ENCODE measurements around the gene NHP2.

NHP2 gene

DNA sequence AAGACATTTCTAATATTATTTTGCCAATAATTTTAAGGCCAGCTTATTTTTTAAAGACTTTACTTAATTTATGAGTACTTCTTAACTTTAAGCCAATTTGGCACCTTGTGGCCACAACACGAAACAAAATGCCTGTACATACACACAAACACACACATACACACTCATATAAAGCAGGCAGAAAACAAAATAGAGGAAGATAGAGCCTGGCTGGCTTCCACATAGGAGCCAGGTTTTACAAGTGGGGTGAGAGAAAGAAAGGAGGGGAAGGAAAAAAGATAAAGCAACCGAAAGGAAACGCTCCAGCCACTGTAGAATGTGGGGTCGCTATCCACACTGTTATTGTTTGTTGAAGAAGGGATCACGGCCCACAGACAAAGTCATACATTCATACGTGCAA lies 23.1 kb upstream of the NHP2 start:
- no peak for DNase-seq (ENCODE audit: low read depth in 2 of 2)

DNA sequence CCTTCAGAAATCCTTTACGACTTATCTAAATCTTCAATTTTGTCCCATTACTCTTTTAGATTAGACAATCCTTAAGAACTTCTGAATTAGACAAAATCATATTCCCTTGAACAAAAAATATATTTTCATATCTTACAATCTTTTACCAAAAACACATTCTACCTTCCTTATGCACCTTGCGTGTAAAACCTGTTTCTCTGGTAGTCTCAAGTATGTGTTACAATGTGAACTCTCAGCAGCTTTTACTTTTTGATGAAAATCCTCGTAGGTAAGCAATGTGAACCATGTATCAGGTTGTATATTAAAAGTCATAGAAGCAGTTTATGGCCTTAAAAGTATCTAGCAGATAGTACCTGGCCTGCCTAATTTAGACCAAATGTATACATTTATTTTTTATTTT lies 20.8 kb upstream of the NHP2 start:
- no peak for DNase-seq (ENCODE audit: low read depth in 2 of 2)

DNA sequence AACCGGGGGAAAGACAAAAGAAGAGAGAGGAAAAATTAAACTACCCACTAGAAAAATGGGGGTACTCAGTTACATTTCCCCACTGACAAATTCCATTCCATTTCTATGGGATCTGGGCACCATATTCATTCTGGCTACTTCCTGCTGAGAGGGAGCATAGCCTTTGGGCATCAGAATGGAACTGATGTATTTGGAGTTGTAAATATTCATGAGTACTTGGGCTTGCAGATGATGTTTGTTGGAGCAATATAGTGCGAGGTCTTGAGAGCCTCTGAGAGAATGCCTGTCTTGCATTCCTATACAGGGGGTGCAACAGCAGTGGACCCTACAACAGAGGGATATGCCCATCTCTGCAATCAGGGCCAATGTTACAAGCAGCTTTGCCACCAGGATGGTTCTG lies 16.8 kb upstream of the NHP2 start:
- no peak for DNase-seq (ENCODE audit: low read depth in 2 of 2)

DNA sequence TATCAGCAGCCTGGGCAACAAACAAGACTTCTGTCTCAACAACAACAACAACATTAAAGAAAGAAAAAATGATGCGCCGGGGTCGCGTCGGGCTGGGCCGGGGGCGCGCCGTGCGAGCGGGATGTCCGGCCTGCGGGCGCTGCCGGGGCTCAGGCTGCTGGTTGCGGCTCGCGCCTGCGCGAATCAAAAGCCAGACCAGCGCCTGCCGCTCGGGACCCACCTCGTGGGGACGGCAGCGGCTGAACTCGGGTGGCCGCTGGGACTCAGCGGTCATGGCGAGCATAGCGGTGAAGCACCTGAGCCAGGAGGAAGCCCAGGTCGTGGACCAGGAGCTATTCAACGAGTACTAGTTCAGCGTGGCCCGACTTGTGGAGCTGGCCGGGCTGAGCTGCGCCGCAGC lies 11.9 kb upstream of the NHP2 start:
- no peak for DNase-seq (ENCODE audit: low read depth in 2 of 2)

DNA sequence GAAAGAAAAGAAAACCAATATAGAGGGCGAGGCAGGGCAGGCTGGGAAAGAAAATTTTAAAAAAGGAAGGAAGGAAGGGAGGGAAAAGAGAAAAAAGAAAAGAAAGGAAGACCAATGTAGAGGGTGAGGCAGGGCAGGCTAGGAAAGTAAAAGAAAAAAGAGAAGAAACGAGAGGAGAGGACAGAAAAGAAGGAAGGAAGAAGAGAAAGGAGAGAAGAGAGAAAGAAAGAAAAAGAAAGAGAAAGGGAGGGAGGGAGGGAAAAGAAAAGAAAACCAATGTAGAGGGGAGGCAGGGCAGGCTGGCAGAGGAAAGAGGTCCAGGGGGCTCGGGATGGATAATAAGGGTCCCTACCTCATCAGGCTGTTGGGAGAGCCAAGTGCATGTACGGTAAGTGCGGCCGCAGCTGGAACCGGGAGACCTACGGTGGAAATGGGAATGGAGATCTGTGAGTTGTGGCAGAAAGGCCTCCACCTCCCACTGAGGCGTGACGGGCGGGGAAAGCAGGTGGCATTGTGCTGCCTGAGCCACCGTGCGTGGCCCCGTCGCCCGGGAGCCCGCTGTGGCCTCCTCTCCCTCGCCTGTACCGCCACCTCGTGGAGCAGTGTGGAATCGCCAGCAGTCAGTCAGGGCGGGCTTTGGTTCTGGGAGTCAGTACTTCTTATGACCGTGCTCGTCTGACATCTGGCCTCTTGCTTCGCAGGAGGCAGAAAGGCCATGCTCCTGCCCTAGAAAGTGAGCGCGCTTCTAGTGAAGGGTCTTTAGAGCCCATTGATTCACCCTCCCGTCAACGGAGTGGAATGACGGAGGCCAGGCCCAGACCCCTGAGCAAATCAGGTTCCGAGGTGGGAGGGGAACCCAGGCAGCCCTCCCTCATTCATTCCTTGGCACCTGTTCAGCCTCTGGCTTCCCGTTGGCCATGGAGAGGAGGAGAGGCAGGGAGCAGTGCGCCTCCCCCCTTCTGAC lies 10.4 kb upstream of the NHP2 start:
- DNase-seq (ENCODE audit: low read depth in 2 of 2), result peak; percentile 78 to 86

DNA sequence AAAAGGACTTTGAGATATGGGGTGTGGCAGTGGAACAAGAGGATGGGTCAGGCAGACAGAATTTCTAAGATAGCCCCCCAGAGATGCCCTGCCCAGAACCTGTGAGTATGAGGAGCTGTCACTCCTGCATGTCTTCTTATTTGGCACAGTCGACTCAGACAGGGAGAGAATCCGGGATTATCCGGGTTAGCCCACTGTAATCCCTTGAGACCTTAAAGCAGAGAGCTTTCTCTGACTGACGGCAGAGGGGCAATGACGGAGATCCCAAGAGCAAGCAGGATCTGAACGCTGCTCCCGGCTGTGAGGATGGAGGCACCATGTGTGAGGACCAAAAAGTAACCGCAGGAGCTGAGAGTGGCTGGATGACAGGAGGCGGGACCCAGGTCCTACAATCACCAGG lies 8.8 kb upstream of the NHP2 start:
- no peak for DNase-seq (ENCODE audit: low read depth in 2 of 2)

DNA sequence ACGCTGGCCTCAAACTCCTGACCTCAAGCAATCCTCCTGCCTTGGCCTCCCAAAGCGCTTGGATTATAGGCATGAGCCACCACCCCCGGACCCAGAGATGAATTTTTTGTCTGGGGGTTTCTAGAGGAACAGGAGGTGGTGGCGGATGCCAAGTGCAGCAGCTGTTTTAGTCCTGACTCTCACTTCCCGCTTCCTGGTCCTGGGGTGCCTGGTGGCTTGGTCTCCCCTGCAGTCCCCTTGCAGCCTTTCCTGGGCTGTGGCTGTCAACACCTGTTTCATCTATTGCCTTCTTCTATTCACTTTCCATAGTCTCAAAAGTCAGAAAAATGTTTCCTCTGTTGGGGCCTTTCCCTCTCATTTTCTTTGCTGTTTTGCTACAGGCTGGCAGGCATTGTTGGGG lies 6.5 kb upstream of the NHP2 start:
- no peak for DNase-seq (ENCODE audit: low read depth in 2 of 2)

DNA sequence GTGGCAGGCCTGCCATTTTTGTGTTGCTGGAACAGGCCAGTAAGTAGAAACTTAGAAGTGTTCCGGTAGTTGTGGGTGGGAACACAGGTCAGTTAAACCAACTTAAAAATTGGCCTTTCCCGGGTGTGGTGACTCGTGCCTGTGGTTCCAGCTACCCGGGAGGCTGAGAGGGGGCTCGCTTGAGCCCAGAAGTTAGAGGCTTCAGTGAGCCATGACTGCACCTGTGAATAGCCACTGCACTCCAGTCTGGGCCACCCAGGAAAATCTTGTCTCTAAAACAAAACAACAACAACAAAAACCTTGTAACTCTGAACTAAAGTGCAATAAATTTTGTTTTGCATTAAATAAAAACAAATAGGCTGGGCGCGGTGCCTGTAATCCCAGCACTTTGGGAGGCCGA lies 1.4 kb upstream of the NHP2 start:
- DNase-seq (ENCODE audit: low read depth in 2 of 2), result no peak

DNA sequence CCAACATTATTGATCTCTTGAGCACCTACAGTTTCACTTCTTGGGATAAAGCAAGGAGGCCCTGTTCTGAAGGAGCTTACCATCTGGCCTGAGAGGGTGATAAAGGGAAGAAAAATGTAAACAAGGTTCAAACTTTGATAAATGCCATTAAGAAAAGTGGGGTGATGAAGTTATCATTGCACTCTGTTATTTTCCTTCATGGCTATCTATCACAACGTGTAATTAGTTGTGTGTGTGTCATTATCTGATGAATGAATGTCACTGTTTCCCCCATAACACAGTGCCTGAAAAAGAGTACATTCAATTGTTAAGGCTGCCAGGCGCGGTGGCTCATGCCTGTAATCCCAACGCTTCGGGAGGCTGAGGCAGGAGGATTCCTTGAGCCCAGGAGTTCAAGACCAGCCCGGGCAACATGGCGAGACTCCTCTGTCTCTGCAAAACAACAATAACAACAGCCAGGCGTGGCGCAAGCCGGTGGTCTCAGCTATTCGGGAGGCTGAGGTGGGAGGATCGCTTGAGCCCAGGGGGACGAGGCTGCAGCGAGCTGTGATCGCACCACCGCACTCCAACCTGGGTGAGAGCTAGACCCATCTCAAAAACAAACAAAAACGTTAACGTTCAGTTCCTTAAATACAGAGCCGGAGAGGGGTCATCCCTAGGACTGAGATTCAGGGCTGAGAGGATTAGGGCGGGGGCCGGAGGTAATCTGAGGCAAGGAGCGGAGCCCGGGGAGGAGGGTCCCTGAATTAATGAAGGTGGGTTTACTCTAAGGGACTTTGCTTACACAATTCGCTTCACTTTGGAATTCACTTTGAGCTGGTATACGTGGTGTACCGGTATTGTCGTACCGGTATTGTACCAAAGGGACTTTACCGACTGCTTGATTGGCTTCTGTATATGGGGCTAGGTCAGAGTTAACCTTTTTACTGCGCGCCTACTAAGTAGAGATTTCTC lies 917 bp downstream of the NHP2 start:
- no peak for DNase-seq (ENCODE audit: low read depth in 2 of 2)

DNA sequence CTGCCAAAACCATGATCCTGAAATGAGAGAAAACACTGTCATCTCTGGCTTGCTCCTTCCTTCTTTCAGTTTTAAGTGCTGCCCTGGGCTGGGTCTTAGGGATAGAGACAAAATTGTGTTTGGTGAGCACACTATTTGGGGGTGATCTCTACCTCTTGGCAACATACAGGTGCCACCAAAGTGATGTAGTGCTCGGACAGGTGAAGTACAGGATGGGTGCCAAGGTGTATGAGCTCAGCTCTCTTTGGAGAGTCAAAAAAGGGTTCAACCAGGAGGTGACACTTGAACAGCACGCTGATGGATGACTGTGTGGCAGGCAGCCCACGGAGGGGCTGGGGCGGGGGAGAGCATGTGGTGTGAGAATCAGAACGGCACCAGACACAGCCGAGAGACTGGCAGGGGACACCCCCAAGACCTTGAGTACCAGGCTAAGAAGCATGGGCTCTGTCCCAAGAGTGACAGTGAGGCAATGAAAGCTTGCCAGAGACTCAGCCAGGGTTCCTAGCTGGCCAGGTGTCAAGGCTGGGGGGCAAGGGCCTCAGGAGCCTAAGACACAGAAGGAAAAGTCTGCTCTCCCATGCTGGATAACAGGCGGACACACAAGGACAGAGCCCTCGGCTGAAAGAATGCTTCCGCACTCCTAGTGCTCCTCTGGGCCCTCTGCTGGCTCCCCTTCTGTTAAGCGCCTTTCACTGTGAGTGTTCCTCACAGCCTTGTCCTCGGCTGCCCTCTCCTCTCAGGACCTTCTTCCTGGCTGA lies 2.5 kb downstream of the NHP2 start:
- DNase-seq (ENCODE audit: low read depth in 2 of 2), result no peak

DNA sequence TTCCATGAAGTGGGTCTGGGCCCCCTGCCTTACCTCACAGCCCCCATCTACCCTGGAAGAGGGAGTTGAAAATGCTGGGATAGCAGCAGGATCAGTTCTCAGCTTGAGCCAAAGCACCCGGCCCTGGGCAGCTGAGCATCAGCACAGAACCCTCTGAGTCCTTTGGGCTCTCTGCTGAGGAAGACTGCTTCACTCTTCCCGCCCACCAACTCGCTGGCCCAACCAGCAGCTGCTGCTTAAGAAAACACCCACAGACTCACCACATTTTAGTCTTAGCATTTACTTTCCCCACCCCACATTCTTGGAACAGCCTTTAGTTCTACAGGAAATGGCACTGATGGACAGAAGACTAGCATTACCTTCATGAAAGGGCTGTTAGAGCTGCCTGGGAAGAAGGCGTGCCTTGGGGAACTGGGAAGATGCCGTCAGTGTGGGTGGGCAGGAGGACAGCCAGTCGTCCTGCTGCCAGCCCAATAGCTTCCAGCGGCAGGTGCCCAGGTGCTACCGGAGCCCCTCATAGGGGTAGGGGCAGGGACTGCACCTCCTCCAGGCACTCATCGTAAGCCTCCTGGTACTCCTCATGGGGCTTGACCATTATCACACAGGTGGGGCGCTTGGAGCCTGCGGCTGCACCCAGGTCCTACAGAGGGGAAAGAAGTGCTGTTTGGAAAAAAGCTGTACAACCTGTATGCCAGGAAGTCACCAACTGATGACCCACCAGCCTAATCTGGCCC lies 4.3 kb downstream of the NHP2 start:
- no peak for DNase-seq (ENCODE audit: low read depth in 2 of 2)

DNA sequence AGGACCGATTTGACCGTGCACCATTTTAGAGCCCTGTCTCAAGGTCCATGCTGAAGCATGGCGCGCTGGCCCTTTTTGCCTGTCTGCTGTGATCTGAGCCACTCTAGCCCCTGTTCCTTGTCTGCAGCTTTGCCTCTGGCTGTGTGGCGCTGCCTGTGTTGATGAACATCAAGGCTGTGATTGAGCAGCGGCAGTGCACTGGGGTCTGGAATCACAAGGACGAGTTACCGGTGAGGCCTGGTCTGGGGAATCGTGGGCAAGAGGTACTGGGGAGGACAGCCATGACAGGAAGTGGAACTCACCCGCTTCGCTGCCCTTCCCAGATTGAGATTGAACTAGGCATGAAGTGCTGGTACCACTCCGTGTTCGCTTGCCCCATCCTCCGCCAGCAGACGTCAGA lies 6.3 kb downstream of the NHP2 start:
- DNase-seq (ENCODE audit: low read depth in 2 of 2), result no peak

DNA sequence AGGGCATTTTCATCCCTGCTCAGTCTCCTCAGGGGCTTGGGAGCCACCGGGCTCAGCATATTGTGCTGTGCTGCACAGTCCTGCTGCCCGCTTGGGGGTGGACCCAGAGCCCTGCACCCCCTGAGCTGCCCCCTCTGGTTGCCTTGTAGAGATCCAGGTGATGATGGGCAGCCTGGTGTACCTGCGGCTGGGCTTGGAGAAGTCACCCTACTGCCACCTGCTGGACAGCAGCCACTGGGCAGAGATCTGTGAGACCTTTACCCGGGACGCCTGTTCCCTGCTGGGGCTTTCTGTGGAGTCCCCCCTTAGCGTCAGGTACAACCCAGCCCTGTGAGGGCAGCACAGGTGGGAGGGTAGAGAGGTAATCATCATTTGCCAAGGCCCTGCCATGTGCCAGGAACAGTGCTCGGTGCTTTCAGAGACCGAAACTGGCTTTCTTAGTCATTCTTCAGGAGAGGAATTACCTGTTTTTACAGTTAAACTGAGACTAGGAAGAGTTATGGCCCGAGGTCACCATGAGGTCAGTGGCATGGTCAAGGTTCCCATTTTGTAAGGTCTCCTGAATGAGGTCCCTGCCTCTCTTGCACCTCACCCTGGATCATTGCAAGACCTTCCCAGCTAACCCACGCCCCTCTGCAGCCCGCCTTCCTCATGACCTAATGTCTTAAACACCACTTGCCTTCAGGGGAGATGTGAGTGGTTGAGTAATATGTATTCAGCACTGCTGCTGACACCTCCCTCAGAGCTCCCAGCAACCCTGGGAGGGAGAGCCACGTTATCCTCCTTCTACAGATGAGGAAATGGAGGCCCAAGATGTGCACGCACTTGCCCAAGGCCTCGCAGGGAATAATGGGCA lies 7.5 kb downstream of the NHP2 start:
- peak; percentile 41 to 60 for DNase-seq (ENCODE audit: low read depth in 2 of 2)

DNA sequence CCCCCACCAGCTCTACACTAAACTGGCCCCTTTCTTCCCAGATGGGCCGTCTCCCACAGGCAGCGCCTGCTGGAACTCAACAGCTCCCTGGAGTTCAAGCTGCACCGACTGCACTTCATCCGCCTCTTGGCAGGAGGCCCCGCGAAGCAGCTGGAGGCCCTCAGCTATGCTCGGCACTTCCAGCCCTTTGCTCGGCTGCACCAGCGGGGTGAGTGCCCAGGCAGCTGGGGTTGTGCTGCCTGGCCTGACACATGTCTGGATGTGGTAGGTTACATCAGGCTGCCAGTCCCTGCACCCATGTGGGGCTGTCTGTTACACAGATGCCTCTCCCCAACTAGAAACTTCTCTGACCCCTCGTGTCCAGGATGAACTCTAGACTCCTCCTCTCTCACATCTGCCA lies 9.8 kb downstream of the NHP2 start:
- no peak for DNase-seq (ENCODE audit: low read depth in 2 of 2)

DNA sequence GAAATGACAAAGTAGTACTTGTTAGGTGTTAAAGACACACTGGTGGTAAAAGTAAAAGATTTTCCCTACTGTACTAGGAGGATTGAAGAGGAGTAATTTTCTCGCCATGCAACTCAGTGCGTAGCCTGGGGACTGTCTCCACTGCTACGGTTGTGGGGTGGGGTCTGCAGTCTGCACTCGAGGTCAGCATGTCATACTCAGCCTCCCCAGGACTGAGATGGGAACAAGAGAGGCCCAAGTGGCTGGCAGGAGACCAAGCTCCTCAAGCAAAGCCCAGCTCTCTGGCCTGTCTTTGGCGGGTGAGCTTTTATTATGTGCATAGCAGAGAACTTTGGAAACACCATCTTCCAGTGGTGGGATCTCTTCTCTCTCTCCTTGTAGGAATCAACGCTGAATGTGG lies 10.4 kb downstream of the NHP2 start:
- DNase-seq (ENCODE audit: low read depth in 2 of 2), result no peak

DNA sequence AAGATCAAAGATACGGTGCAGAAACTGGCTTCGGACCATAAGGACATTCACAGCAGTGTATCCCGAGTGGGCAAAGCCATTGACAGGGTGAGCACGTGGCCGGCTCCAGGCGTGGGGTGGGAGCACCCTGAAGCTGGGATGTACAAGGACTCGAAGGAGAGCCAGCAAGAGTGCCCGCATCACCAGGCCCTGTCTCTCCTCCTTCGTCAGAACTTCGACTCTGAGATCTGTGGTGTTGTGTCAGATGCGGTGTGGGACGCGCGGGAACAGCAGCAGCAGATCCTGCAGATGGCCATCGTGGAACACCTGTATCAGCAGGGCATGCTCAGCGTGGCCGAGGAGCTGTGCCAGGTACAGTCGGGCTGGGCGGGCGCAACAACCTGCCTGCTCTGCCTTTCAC lies 11.0 kb downstream of the NHP2 start:
- DNase-seq (ENCODE audit: low read depth in 2 of 2), result no peak

DNA sequence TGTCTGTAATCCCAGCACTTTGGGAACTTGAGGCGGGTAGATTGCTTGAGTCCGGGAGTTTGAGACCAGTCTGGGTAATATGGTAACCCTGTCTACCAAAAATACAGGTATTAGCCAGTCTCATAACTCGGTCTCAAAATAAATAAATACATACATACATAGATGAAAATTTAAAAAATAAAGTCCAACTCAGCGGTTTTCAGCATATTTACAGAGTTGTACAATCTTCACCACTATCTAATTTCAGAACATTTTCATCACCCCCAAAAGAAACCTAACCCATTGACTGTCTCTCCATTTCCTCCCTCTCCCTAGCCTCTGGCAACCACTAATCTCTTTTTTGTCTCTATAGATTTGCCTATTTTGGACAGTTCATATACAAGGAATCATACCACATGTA lies 12.1 kb downstream of the NHP2 start:
- no peak for DNase-seq (ENCODE audit: low read depth in 2 of 2)

DNA sequence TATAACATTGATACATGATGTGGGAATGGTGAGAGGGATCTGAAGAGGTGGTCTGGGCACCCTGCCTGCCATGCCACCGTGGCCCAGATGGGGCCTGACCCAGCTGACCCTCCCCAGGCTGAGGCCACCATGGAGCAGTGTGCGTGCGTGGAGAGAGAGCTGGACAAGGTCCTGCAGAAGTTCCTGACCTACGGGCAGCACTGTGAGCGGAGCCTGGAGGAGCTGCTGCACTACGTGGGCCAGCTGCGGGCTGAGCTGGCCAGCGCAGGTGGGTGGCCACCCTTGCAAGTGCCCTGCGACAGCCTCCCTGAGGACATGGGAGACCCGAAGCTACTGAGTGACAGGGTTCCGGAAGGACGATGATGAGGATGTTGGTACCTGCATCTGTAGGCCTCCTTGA lies 15.7 kb downstream of the NHP2 start:
- DNase-seq (ENCODE audit: low read depth in 2 of 2), result no peak

DNA sequence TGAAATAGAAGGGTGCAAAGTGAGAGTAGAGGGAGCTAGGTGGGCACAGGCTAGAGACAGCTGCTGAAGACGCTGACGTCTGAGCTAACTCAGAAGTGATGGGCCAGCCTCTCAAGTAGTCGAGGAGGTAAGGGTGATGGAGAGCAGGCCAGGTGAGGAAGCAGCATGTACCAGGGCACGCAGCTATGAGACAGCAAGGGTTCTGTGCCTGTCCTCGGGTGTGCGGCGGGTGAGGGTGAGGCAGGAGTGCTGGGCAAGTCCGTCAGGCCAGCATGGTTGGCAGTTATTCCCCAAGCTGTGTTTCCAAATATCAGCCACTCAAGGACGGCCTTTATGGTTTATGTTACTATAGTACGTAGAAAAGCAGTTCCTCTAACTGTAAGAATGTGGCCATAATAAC lies 16.7 kb downstream of the NHP2 start:
- no peak for DNase-seq (ENCODE audit: low read depth in 2 of 2)

DNA sequence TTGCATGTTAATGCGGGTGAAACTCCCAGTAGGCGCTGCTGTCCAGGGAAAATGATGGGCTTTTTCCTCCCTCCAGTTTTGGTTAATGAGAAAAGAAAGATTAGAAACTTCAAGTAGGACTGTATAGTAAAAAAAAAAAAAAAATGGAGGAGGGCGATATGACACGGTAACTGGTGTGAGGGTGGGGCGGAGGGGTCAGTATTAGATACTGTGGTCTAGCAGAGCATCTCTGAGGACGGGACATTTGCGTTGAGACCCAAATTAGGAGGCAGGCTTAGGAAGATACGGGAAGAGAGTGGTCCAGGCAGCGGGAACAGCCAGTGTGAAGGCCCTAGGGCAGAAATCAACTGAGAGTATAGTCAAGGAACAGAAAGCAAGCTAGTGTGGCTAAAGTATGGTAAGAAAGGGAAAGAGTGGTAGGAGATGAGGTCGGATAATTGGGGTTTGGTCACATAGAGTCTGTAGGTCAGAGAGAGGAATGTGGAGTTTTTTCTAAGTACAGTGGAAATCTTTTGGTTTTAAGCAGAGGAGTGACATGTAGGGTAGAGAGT lies 22.2 kb downstream of the NHP2 start:
- no peak for DNase-seq (ENCODE audit: low read depth in 2 of 2)
